Measurements from ENCODE around the gene CNNM4. TPM values are rescaled to one million over a fixed set of nuclear protein-coding genes. Genes with fewer than 3 reads are reported as not detected.

CNNM4 gene
- total RNA-seq, 1 experiment from 2014 or later, result 14.0 TPM

DNA sequence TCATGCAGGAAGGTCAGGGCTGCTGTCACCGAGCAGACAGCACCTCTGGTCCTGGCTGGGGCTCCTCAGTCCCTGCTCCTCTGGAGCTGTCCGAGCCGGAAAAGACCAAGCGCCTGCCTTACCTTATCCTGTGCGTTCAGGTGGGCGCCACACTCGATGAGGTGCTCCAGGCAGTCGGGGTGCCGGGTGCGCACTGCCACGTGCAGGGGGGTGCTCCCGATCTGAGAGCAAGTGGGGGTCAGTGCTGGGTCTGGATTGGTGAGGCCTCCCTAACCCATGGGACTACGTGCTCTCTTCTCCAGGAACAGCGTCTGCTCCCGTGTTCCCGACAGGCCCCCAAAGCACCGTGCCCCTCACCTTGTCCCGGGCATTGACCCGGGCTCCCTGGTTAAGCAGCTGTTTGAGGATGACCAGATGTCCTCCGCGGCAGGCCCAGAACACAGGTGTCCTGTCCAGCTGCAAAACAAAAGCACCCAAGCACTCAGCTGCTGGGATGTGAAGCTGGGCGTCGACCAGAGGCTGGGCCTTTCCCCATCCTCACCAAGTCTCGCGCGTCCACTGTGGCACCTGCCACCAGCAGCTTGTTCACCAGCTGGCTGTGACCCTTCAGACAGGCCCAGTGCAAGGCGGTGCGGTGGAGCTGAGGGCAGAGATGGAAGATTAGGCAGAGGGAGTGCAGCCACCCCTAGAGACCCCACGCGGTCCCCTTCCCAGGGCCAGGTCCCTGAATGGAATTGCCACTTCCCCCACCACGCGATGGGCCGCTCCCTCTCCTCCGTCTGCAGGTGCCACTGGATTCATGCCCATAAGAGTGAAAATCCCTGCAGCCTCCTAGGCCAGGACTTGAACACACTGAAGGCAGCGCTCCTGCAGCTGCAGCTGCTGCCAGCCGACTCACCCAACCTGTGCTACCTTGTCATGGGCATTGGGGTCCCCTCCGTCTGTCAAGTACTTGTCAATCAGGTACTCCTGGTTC lies 79.5 kb downstream of the CNNM4 start:
- peaks cover 11% of the 10 kb centered on the region for H3K4me1 Mint-ChIP-seq
- peaks cover 10% of the 10 kb centered on the region for H3K36me3 Mint-ChIP-seq
- H3K27ac Mint-ChIP-seq, result 0 out of 2 replicates have a peak overlapping the region, but pooled peaks have one; percentile 27
- TF ChIP-seq, protein P1, sequence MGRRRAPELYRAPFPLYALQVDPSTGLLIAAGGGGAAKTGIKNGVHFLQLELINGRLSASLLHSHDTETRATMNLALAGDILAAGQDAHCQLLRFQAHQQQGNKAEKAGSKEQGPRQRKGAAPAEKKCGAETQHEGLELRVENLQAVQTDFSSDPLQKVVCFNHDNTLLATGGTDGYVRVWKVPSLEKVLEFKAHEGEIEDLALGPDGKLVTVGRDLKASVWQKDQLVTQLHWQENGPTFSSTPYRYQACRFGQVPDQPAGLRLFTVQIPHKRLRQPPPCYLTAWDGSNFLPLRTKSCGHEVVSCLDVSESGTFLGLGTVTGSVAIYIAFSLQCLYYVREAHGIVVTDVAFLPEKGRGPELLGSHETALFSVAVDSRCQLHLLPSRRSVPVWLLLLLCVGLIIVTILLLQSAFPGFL (CRISPR knock-in tag; IDR thresholded peaks at IDR 0.05; ENCODE audit: borderline replicate concordance), result no peak
- TF ChIP-seq ZNF396 (CRISPR knock-in tag; IDR thresholded peaks at IDR 0.05; ENCODE audit: borderline replicate concordance) (no peak), ZNF263 (CRISPR knock-in tag; IDR thresholded peaks at IDR 0.05; ENCODE audit: low read depth) (no peak), ATF2 (CRISPR knock-in tag; IDR thresholded peaks at IDR 0.05; ENCODE audit: borderline replicate concordance, low read depth) (no peak), TEAD1 (CRISPR knock-in tag; IDR thresholded peaks at IDR 0.05) (no peak), TP53 (CRISPR knock-in tag; IDR thresholded peaks at IDR 0.05) (no peak), ZNF138 (CRISPR knock-in tag; conservative IDR thresholded peaks at IDR 0.05) (no peak)
- CTCF ChIA-PET, result interaction anchor here (1.0 to 2.9 kb wide), 5 partner anchors 16 to 290 kb away, joined by 3 to 8 read pairs (median 4); partner anchors contain the start of genes ANKRD39 and LMAN2L
- no peak for ATAC-seq
- DNase-seq (ENCODE audit: low spot score), result no peak
- no peaks in the 10 kb centered on the region for H3K27me3 Mint-ChIP-seq (ENCODE audit: low read depth)
- POLR2A ChIA-PET, result interaction anchor here (1.2 kb wide), 1 partner anchor 18 kb away, joined by 5 read pairs; the partner anchor contains the start of gene ANKRD39
- H3K9me3 Mint-ChIP-seq, result no peaks in the 10 kb centered on the region
- no peak overlapping the region for H3K4me3 Mint-ChIP-seq

GRCh38 chr2:96841701-96842495 lies 81.2 kb downstream of the CNNM4 start:
- no peak overlapping the region for H3K4me3 Mint-ChIP-seq
- DNase-seq (ENCODE audit: low spot score), result no peak

More at GRCh38 chr2:96841701-96842495, 81.2 kb downstream of the CNNM4 start:
- CTCF ChIA-PET, result interaction anchor here (0.9 to 2.3 kb wide), 10 partner anchors 9 to 143 kb away, joined by 3 to 11 read pairs (median 4); partner anchors contain the start of genes ANKRD39 and CNNM3
- no peak for TF ChIP-seq GRHL2 (CRISPR knock-in tag; IDR thresholded peaks at IDR 0.05; ENCODE audit: insufficient replicate concordance, severe bottlenecking)
- TF ChIP-seq EMX1 (CRISPR knock-in tag; IDR thresholded peaks at IDR 0.05), result no peak
- no peak for TF ChIP-seq ZBTB21 (CRISPR knock-in tag; IDR thresholded peaks at IDR 0.05; ENCODE audit: borderline replicate concordance)
- TF ChIP-seq, protein P1 (CRISPR knock-in tag; IDR thresholded peaks at IDR 0.05; ENCODE audit: borderline replicate concordance), result no peak
- TF ChIP-seq PRDM15 (CRISPR knock-in tag; IDR thresholded peaks at IDR 0.05), result no peak
- TF ChIP-seq CREB1 (CRISPR knock-in tag; IDR thresholded peaks at IDR 0.05), result no peak
- TF ChIP-seq ZNF416 (CRISPR knock-in tag; IDR thresholded peaks at IDR 0.05), result no peak
- no peak for TF ChIP-seq ZNF423 (CRISPR knock-in tag; IDR thresholded peaks at IDR 0.05)
- no peak for TF ChIP-seq OVOL2 (CRISPR knock-in tag; IDR thresholded peaks at IDR 0.05; ENCODE audit: borderline replicate concordance)
- TF ChIP-seq ZNF396 (CRISPR knock-in tag; IDR thresholded peaks at IDR 0.05; ENCODE audit: borderline replicate concordance), result no peak
- TF ChIP-seq ZNF232 (CRISPR knock-in tag; IDR thresholded peaks at IDR 0.05), result no peak
- TF ChIP-seq TP53 (CRISPR knock-in tag; IDR thresholded peaks at IDR 0.05), result no peak
- no peak for TF ChIP-seq KAT7 (CRISPR knock-in tag; IDR thresholded peaks at IDR 0.05; ENCODE audit: borderline replicate concordance)
- TF ChIP-seq NR2C2 (CRISPR knock-in tag; IDR thresholded peaks at IDR 0.05), result no peak
- TF ChIP-seq, protein P2, sequence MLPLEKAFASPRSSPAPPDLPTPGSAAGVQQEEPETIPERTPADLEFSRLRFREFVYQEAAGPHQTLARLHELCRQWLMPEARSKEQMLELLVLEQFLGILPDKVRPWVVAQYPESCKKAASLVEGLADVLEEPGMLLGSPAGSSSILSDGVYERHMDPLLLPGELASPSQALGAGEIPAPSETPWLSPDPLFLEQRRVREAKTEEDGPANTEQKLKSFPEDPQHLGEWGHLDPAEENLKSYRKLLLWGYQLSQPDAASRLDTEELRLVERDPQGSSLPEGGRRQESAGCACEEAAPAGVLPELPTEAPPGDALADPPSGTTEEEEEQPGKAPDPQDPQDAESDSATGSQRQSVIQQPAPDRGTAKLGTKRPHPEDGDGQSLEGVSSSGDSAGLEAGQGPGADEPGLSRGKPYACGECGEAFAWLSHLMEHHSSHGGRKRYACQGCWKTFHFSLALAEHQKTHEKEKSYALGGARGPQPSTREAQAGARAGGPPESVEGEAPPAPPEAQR (CRISPR knock-in tag; IDR thresholded peaks at IDR 0.05), result no peak
- TF ChIP-seq GABPB1 (CRISPR knock-in tag; IDR thresholded peaks at IDR 0.05), result no peak
- no peak for TF ChIP-seq CBFB (CRISPR knock-in tag; IDR thresholded peaks at IDR 0.05; ENCODE audit: low read depth)
- Mint-ChIP-seq H3K27ac (peak overlapping the region; percentile 60; the same call in 1 of the 2 replicates), H3K4me1 (peaks cover 11% of the 10 kb centered on the region), H3K36me3 (0 out of 2 replicates have a peak, but pooled peaks cover 6% of the 10 kb centered on the region), H3K27me3 (ENCODE audit: low read depth) (no peaks in the 10 kb centered on the region), H3K9me3 (no peaks in the 10 kb centered on the region)
- no peak for ATAC-seq
- POLR2A ChIA-PET, result no interaction called here

Data from WTC11 (cell line).